ENCODE measurements around the gene C1orf21.

C1orf21 gene

GRCh38 chr1:184409011-184409410 lies 22.2 kb downstream of the C1orf21 start:
- Histone ChIP-seq H3K36me3 (ENCODE audit: control insufficient read depth, low read length) (no peaks in the 10 kb centered on the region), H3F3A (ENCODE audit: control insufficient read depth, insufficient read depth) (no peaks in the 10 kb centered on the region), H3K79me2 (ENCODE audit: control insufficient read depth, low read length) (no peaks in the 10 kb centered on the region), H3K27ac (ENCODE audit: low read depth, low read length) (no peak overlapping the region), H3K4me3 (ENCODE audit: low read length) (no peak overlapping the region), H3K4me2 (ENCODE audit: low read length) (no peak overlapping the region), H3K4me1 (ENCODE audit: control insufficient read depth, low read length) (no peaks in the 10 kb centered on the region), H3K9me2 (replicated peaks; ENCODE audit: control insufficient read depth, low read length) (no peaks in the 10 kb centered on the region), H4K20me1 (ENCODE audit: control insufficient read depth, insufficient read depth, low read depth, low read length) (no peaks in the 10 kb centered on the region), H3K9me3 (ENCODE audit: control insufficient read depth, insufficient read depth, low read length) (no peaks in the 10 kb centered on the region), H3K27me3 (ENCODE audit: control insufficient read depth, low read length) (no peaks in the 10 kb centered on the region)
- TF ChIP-seq EZH2phosphoT487 (IDR thresholded peaks at IDR 0.05; ENCODE audit: borderline replicate concordance, low read length) = no peak
- TF ChIP-seq CTCF (IDR thresholded peaks at IDR 0.05; ENCODE audit: low read depth, low read length, poor library complexity, severe bottlenecking) = no peak

- H3K4me3 ChIP-seq (ENCODE audit: low read length) = no peak overlapping the region
- H4K20me1 ChIP-seq (ENCODE audit: control insufficient read depth, insufficient read depth, low read depth, low read length) = no peaks in the 10 kb centered on the region
- H3K36me3 ChIP-seq (ENCODE audit: control insufficient read depth, low read length) = no peaks in the 10 kb centered on the region
- no peaks in the 10 kb centered on the region; the same call in 1 of the 2 replicates for H3K9me2 ChIP-seq (replicated peaks; ENCODE audit: control insufficient read depth, low read length)
- no peaks in the 10 kb centered on the region for H3F3A ChIP-seq (ENCODE audit: control insufficient read depth, insufficient read depth)
- 0 out of 2 replicates have a peak, but pooled peaks cover under 1% of the 10 kb centered on the region for H3K27me3 ChIP-seq (ENCODE audit: control insufficient read depth, low read length)
- H3K27ac ChIP-seq (ENCODE audit: low read depth, low read length) = no peak overlapping the region
- H3K4me2 ChIP-seq (ENCODE audit: low read length) = no peak overlapping the region
- H3K79me2 ChIP-seq (ENCODE audit: control insufficient read depth, low read length) = no peaks in the 10 kb centered on the region
- no peaks in the 10 kb centered on the region for H3K4me1 ChIP-seq (ENCODE audit: control insufficient read depth, low read length)
- TF ChIP-seq CTCF (IDR thresholded peaks at IDR 0.05; ENCODE audit: low read depth, low read length, poor library complexity, severe bottlenecking) (no peak), EZH2phosphoT487 (IDR thresholded peaks at IDR 0.05; ENCODE audit: borderline replicate concordance, low read length) (no peak)
- no peaks in the 10 kb centered on the region for H3K9me3 ChIP-seq (ENCODE audit: control insufficient read depth, insufficient read depth, low read length)
These were observed 25.6 kb downstream of the C1orf21 start for GRCh38 chr1:184412472-184412871.

DNA sequence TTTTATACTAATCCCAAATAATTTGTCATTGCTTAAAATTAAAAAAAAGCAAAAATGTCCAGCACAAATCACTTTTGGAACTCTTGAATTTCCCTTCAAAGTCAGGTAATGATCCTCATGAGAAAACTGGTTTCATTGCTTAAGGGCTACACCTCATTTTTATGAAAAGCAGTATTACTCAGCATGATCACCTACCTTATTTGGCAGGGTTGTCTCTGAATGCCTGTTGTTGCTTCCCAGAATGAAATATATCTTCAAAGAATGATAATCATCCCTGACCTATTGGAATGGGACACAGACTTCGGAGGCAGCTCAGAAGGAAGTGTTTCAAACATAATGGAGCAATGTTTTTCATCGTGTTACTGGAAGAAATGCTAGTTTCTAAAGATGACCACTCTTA lies 29.7 kb downstream of the C1orf21 start:
- Histone ChIP-seq H3K36me3 (ENCODE audit: control insufficient read depth, low read length) (no peaks in the 10 kb centered on the region), H3K9me3 (ENCODE audit: control insufficient read depth, insufficient read depth, low read length) (no peaks in the 10 kb centered on the region), H3K27ac (ENCODE audit: low read depth, low read length) (no peak overlapping the region), H3F3A (ENCODE audit: control insufficient read depth, insufficient read depth) (no peaks in the 10 kb centered on the region), H3K4me3 (ENCODE audit: low read length) (no peak overlapping the region), H3K27me3 (ENCODE audit: control insufficient read depth, low read length) (0 out of 2 replicates have a peak, but pooled peaks cover 4% of the 10 kb centered on the region), H3K4me1 (ENCODE audit: control insufficient read depth, low read length) (no peaks in the 10 kb centered on the region), H3K9me2 (replicated peaks; ENCODE audit: control insufficient read depth, low read length) (no peaks in the 10 kb centered on the region; the same call in 1 of the 2 replicates), H3K79me2 (ENCODE audit: control insufficient read depth, low read length) (no peaks in the 10 kb centered on the region), H4K20me1 (ENCODE audit: control insufficient read depth, insufficient read depth, low read depth, low read length) (no peaks in the 10 kb centered on the region), H3K4me2 (ENCODE audit: low read length) (no peak overlapping the region)
- TF ChIP-seq EZH2phosphoT487 (IDR thresholded peaks at IDR 0.05; ENCODE audit: borderline replicate concordance, low read length) (no peak), CTCF (IDR thresholded peaks at IDR 0.05; ENCODE audit: low read depth, low read length, poor library complexity, severe bottlenecking) (no peak)

Measured in DOHH2 (cell line).